Measurements from ENCODE around the gene PIM1.
A peak's percentile ranks its signal among the peaks of the same experiment; 100 is the strongest.

The PIM1 gene

DNA sequence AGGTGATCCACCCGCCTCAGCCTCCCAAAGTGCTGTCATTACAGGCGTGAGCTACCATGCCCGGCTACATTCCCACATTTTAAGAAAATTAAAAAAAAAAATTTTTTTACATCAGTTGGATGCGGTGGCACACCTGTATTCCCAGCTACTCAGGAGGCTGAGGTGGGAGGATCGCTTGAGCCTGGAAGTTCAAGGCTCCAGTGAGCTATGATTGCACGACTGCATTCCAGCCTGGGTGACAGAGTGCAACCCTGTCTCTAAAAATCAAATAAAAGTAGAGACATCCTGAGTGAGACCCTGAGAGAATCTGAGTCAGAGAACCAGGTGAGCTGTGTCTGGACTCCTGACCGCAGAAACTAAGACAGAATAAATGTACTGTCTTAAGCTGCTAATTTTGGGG, 38.8 kb downstream of the PIM1 start:
- Histone ChIP-seq H4K91ac (ENCODE audit: low read depth, low read length) (no peak overlapping the region), H3K18ac (ENCODE audit: low read length) (no peak overlapping the region), H2BK120ac (ENCODE audit: insufficient read depth, low read length, poor library complexity) (no peak overlapping the region), H3K14ac (ENCODE audit: low read length) (no peak overlapping the region), H2BK12ac (ENCODE audit: low read length) (no peak overlapping the region), H2AK5ac (ENCODE audit: low read length) (no peak overlapping the region), H3K27ac (ENCODE audit: low read depth, low read length) (no peak overlapping the region), H2AFZ (ENCODE audit: insufficient read depth, low read length, poor library complexity) (no peak overlapping the region), H3K79me1 (ENCODE audit: low read length) (no peaks in the 10 kb centered on the region), H2BK5ac (ENCODE audit: low read depth, low read length, poor library complexity) (no peak overlapping the region), H3K9me3 (ENCODE audit: insufficient read depth, low read depth, low read length) (no peaks in the 10 kb centered on the region), H3K4me3 (ENCODE audit: low read depth, low read length) (no peak overlapping the region), H3K27me3 (ENCODE audit: insufficient read depth, low read length) (no peaks in the 10 kb centered on the region), H3K4ac (ENCODE audit: low read depth, low read length) (no peak overlapping the region), H3K9ac (ENCODE audit: low read length) (no peak overlapping the region), H3K4me1 (ENCODE audit: control insufficient read depth in 1 of 2, insufficient read depth in 2 of 2, low read length in 2 of 2) (peaks cover 0 to 2% of the 10 kb centered on the region in 2 experiments), H3K36me3 (ENCODE audit: control insufficient read depth in 1 of 2, insufficient read depth in 2 of 2, low read length in 2 of 2) (no peaks in the 10 kb centered on the region), H3K79me2 (ENCODE audit: control insufficient read depth, insufficient read depth, low read length, poor library complexity) (no peaks in the 10 kb centered on the region), H4K12ac (ENCODE audit: low read depth, low read length) (no peak overlapping the region), H3K23ac (ENCODE audit: low read length) (no peak overlapping the region), H3K4me2 (ENCODE audit: low read length) (no peak overlapping the region), H4K8ac (ENCODE audit: low read depth, low read length) (no peak overlapping the region)
- WGBS (ENCODE audit: extremely low coverage, insufficient coverage, insufficient read length): no CpG with 5 or more reads among the region's 7 CpGs
- DNase-seq: no peak

DNA sequence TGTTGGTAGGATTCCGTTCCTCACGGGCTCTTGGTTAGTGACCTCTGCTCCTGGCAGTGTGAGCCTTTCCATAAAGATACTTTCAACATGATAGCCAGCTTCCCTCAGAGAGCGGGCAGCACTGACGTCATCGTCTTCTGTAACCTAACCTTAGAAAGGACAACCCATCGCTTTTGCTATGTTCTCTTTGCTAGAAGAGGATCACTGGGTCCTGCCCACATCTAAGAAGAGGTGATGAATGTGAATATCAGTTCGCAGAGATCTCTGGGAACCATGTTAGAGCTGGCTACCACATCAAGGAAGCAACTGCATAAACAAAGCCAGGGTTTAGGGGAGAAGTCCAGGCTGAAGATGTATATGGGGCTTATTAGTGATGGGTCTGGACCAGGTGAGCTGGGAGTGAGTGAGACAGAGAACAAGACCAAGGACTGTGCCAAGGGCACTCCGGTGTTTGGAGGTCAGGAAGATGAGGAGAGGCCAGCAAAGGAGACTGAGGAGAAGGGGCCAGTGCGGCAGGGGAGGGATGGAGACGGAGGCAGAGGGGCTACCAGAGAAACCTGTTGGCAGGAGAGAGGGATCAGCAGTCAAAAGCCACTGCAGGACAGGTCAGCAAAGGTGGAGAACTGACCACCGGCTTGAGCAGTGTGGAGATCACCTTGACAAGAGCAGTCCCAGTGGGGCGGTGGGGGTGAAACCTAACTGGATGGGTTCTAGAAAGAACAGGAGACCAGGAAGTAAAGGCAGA, 39.7 kb downstream of the PIM1 start:
- WGBS (ENCODE audit: extremely low coverage, insufficient coverage, insufficient read length): no CpG with 5 or more reads among the region's 12 CpGs
- H3K23ac ChIP-seq (ENCODE audit: low read length): no peak overlapping the region
- H2BK12ac ChIP-seq (ENCODE audit: low read length): no peak overlapping the region
- H3K4ac ChIP-seq (ENCODE audit: low read depth, low read length): no peak overlapping the region
- no peak overlapping the region for H3K14ac ChIP-seq (ENCODE audit: low read length)
- H3K9ac ChIP-seq (ENCODE audit: low read length): no peak overlapping the region
- no peaks in the 10 kb centered on the region for H3K79me1 ChIP-seq (ENCODE audit: low read length)
- H2BK120ac ChIP-seq (ENCODE audit: insufficient read depth, low read length, poor library complexity): no peak overlapping the region
- no peak overlapping the region for H3K4me2 ChIP-seq (ENCODE audit: low read length)
- H3K79me2 ChIP-seq (ENCODE audit: control insufficient read depth, insufficient read depth, low read length, poor library complexity): no peaks in the 10 kb centered on the region
- no peaks in the 10 kb centered on the region for H3K9me3 ChIP-seq (ENCODE audit: insufficient read depth, low read depth, low read length)
- no peak overlapping the region for H4K12ac ChIP-seq (ENCODE audit: low read depth, low read length)
- H2AK5ac ChIP-seq (ENCODE audit: low read length): peak overlapping the region; percentile 3
- no peaks in the 10 kb centered on the region for H3K36me3 ChIP-seq (ENCODE audit: control insufficient read depth in 1 of 2, insufficient read depth in 2 of 2, low read length in 2 of 2)
- H2BK5ac ChIP-seq (ENCODE audit: low read depth, low read length, poor library complexity): no peak overlapping the region
- no peak for DNase-seq
- H3K4me1 ChIP-seq (ENCODE audit: control insufficient read depth in 1 of 2, insufficient read depth in 2 of 2, low read length in 2 of 2): peaks cover 0 to 2% of the 10 kb centered on the region in 2 experiments
- no peak overlapping the region for H4K8ac ChIP-seq (ENCODE audit: low read depth, low read length)
- no peak overlapping the region for H3K4me3 ChIP-seq (ENCODE audit: low read depth, low read length)
- no peaks in the 10 kb centered on the region for H3K27me3 ChIP-seq (ENCODE audit: insufficient read depth, low read length)
- H3K27ac ChIP-seq (ENCODE audit: low read depth, low read length): no peak overlapping the region
- no peak overlapping the region for H3K18ac ChIP-seq (ENCODE audit: low read length)
- H4K91ac ChIP-seq (ENCODE audit: low read depth, low read length): no peak overlapping the region
- no peak overlapping the region for H2AFZ ChIP-seq (ENCODE audit: insufficient read depth, low read length, poor library complexity)

GRCh38 chr6:37210313-37210968, 40.5 kb downstream of the PIM1 start:
- H3K18ac ChIP-seq (ENCODE audit: low read length): no peak overlapping the region
- H3K27ac ChIP-seq (ENCODE audit: low read depth, low read length): no peak overlapping the region
- no peak overlapping the region for H2BK5ac ChIP-seq (ENCODE audit: low read depth, low read length, poor library complexity)
- H4K12ac ChIP-seq (ENCODE audit: low read depth, low read length): no peak overlapping the region
- no peaks in the 10 kb centered on the region for H3K79me1 ChIP-seq (ENCODE audit: low read length)
- no peaks in the 10 kb centered on the region for H3K79me2 ChIP-seq (ENCODE audit: control insufficient read depth, insufficient read depth, low read length, poor library complexity)
- no peaks in the 10 kb centered on the region for H3K27me3 ChIP-seq (ENCODE audit: insufficient read depth, low read length)
- H3K4me3 ChIP-seq (ENCODE audit: low read depth, low read length): no peak overlapping the region
- no peak overlapping the region for H2BK120ac ChIP-seq (ENCODE audit: insufficient read depth, low read length, poor library complexity)
- H2BK12ac ChIP-seq (ENCODE audit: low read length): no peak overlapping the region
- no peak overlapping the region for H3K4me2 ChIP-seq (ENCODE audit: low read length)
- DNase-seq: peak; percentile 75 to 95
- no peak overlapping the region for H4K8ac ChIP-seq (ENCODE audit: low read depth, low read length)
- H2AFZ ChIP-seq (ENCODE audit: insufficient read depth, low read length, poor library complexity): no peak overlapping the region
- no peaks in the 10 kb centered on the region for H3K36me3 ChIP-seq (ENCODE audit: control insufficient read depth in 1 of 2, insufficient read depth in 2 of 2, low read length in 2 of 2)
- WGBS (ENCODE audit: extremely low coverage, insufficient coverage, insufficient read length): no CpG with 5 or more reads among the region's 7 CpGs
- H3K23ac ChIP-seq (ENCODE audit: low read length): no peak overlapping the region
- no peak overlapping the region for H3K14ac ChIP-seq (ENCODE audit: low read length)
- H2AK5ac ChIP-seq (ENCODE audit: low read length): no peak overlapping the region
- peaks cover 0 to 2% of the 10 kb centered on the region in 2 experiments for H3K4me1 ChIP-seq (ENCODE audit: control insufficient read depth in 1 of 2, insufficient read depth in 2 of 2, low read length in 2 of 2)
- H4K91ac ChIP-seq (ENCODE audit: low read depth, low read length): no peak overlapping the region
- H3K9ac ChIP-seq (ENCODE audit: low read length): no peak overlapping the region
- H3K9me3 ChIP-seq (ENCODE audit: insufficient read depth, low read depth, low read length): no peaks in the 10 kb centered on the region
- no peak overlapping the region for H3K4ac ChIP-seq (ENCODE audit: low read depth, low read length)

GRCh38 chr6:37212268-37212667, 42.3 kb downstream of the PIM1 start:
- no peak overlapping the region for H2BK12ac ChIP-seq (ENCODE audit: low read length)
- H2AFZ ChIP-seq (ENCODE audit: insufficient read depth, low read length, poor library complexity): no peak overlapping the region
- no peak overlapping the region for H3K9ac ChIP-seq (ENCODE audit: low read length)
- no peak for DNase-seq
- no peaks in the 10 kb centered on the region for H3K36me3 ChIP-seq (ENCODE audit: control insufficient read depth in 1 of 2, insufficient read depth in 2 of 2, low read length in 2 of 2)
- no peaks in the 10 kb centered on the region for H3K79me1 ChIP-seq (ENCODE audit: low read length)
- H3K4me2 ChIP-seq (ENCODE audit: low read length): no peak overlapping the region
- no peak overlapping the region for H3K4me3 ChIP-seq (ENCODE audit: low read depth, low read length)
- H3K4ac ChIP-seq (ENCODE audit: low read depth, low read length): no peak overlapping the region
- H3K18ac ChIP-seq (ENCODE audit: low read length): no peak overlapping the region
- no peak overlapping the region for H2BK5ac ChIP-seq (ENCODE audit: low read depth, low read length, poor library complexity)
- H4K8ac ChIP-seq (ENCODE audit: low read depth, low read length): no peak overlapping the region
- H4K12ac ChIP-seq (ENCODE audit: low read depth, low read length): no peak overlapping the region
- peaks cover 0 to 2% of the 10 kb centered on the region in 2 experiments for H3K4me1 ChIP-seq (ENCODE audit: control insufficient read depth in 1 of 2, insufficient read depth in 2 of 2, low read length in 2 of 2)
- no peaks in the 10 kb centered on the region for H3K27me3 ChIP-seq (ENCODE audit: insufficient read depth, low read length)
- no CpG with 5 or more reads among the region's 9 CpGs for WGBS (ENCODE audit: extremely low coverage, insufficient coverage, insufficient read length)
- H3K14ac ChIP-seq (ENCODE audit: low read length): no peak overlapping the region
- H3K9me3 ChIP-seq (ENCODE audit: insufficient read depth, low read depth, low read length): no peaks in the 10 kb centered on the region
- H4K91ac ChIP-seq (ENCODE audit: low read depth, low read length): no peak overlapping the region
- H2BK120ac ChIP-seq (ENCODE audit: insufficient read depth, low read length, poor library complexity): no peak overlapping the region
- no peak overlapping the region for H3K27ac ChIP-seq (ENCODE audit: low read depth, low read length)
- H3K79me2 ChIP-seq (ENCODE audit: control insufficient read depth, insufficient read depth, low read length, poor library complexity): no peaks in the 10 kb centered on the region
- no peak overlapping the region for H2AK5ac ChIP-seq (ENCODE audit: low read length)
- no peak overlapping the region for H3K23ac ChIP-seq (ENCODE audit: low read length)

Measured in trophoblast cell (in vitro differentiated cells and primary cell).